Raji (cell line): ENCODE results near the gene IQGAP2.

Source experiments
- POLR2A ChIP-seq: IDR thresholded peaks from 2 replicates; pipeline ENCODE4 v1.6.1; 2011; ENCODE audit warnings: low read depth, low read length, control low read depth; ENCODE audit not compliant: insufficient read depth

Gene IQGAP2

GRCh38 chr5:76474377-76474776, 71.3 kb downstream of the IQGAP2 start:
- no peak for TF ChIP-seq POLR2A

GRCh38 chr5:76475385-76475784, 72.3 kb downstream of the IQGAP2 start:
- no peak for TF ChIP-seq POLR2A

GRCh38 chr5:76475936-76476335, 72.9 kb downstream of the IQGAP2 start:
- no peak for TF ChIP-seq POLR2A

- no peak for TF ChIP-seq POLR2A
Measured at GRCh38 chr5:76476474-76477038, 73.5 kb downstream of the IQGAP2 start.

GRCh38 chr5:76477061-76477460, 74.0 kb downstream of the IQGAP2 start:
- TF ChIP-seq POLR2A, result no peak

- no peak for TF ChIP-seq POLR2A
Measured at GRCh38 chr5:76477571-76477970, 74.5 kb downstream of the IQGAP2 start.

- TF ChIP-seq POLR2A, result no peak
Measured at GRCh38 chr5:76479281-76479680, 76.2 kb downstream of the IQGAP2 start.

- TF ChIP-seq POLR2A, result no peak
Measured at GRCh38 chr5:76479973-76480667, 77.0 kb downstream of the IQGAP2 start.

- TF ChIP-seq POLR2A, result no peak
Measured at GRCh38 chr5:76482984-76483383, 79.9 kb downstream of the IQGAP2 start.

GRCh38 chr5:76483433-76483832, 80.3 kb downstream of the IQGAP2 start:
- TF ChIP-seq POLR2A, result no peak

GRCh38 chr5:76483881-76484280, 80.8 kb downstream of the IQGAP2 start:
- no peak for TF ChIP-seq POLR2A

GRCh38 chr5:76485511-76485910, 82.4 kb downstream of the IQGAP2 start:
- TF ChIP-seq POLR2A, result no peak

GRCh38 chr5:76487386-76487785, 84.3 kb downstream of the IQGAP2 start:
- no peak for TF ChIP-seq POLR2A

- no peak for TF ChIP-seq POLR2A
Measured at GRCh38 chr5:76487821-76488220, 84.7 kb downstream of the IQGAP2 start.

GRCh38 chr5:76488969-76489368, 85.9 kb downstream of the IQGAP2 start:
- TF ChIP-seq POLR2A, result no peak

GRCh38 chr5:76489877-76490688, 87.0 kb downstream of the IQGAP2 start:
- no peak for TF ChIP-seq POLR2A
